T1000 (cell line): ENCODE results near the gene MET.
"Not testable (repeated sequence)": the region's sequence is repeated elsewhere in the genome, so short reads cannot be mapped to it uniquely, and the experiment has no call there.

Experiments
- DNase-seq: peaks from one replicate; lab custom pipeline; 2025; ENCODE audit warnings: mixed read lengths; lab: John Stamatoyannopoulos, UW

MET gene

GRCh38 chr7:116753130-116753529 lies 81.1 kb downstream of the MET start:
- DNase-seq: no peak

DNA sequence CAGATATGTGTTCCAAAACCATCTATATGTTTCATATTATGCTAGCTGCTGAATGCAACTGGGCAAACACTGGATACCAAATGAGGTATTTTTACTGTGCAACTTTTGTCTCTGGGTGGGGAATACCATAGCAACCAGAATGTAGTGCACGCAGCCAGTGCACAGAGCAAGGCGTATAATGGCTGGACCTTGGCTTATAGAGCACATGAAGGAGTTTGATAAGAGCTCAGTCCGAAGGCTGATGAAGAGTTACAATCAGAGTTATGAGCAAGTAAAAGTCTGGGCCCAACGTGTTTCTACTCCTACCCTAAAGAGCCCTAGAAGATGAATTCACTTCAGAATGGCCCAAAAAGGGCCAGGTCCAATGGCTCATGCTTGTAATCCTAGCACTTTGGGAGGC lies 82.2 kb downstream of the MET start:
- no peak for DNase-seq

DNA sequence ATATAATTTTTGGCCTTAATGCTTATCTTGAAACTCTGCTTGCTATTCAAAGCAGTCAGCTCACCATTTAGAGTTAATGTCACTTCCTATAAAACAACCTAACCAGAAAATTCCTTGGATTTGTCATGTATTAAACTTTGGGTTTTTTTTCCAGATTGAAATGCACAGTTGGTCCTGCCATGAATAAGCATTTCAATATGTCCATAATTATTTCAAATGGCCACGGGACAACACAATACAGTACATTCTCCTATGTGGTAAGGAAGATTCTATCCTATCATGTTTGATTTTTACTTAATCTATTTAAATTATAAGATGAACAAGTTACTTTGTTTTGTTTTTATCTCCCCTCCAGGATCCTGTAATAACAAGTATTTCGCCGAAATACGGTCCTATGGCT lies 85.3 kb downstream of the MET start:
- DNase-seq: no peak

GRCh38 chr7:116759642-116760041 lies 87.6 kb downstream of the MET start:
- not testable (repeated sequence) for DNase-seq

DNA sequence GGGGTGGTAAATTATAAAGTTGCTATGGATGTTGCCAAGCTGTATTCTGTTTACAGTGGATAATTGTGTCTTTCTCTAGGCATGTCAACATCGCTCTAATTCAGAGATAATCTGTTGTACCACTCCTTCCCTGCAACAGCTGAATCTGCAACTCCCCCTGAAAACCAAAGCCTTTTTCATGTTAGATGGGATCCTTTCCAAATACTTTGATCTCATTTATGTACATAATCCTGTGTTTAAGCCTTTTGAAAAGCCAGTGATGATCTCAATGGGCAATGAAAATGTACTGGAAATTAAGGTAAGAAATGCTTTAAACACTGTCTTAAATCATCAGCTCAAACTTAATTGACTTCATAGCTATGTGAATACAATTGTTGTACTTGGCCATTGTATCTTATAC lies 91.0 kb downstream of the MET start:
- DNase-seq: no peak

GRCh38 chr7:116763647-116764046 lies 91.7 kb downstream of the MET start:
- no peak for DNase-seq

- no peak for DNase-seq
Observed at GRCh38 chr7:116766881-116767280, 94.9 kb downstream of the MET start.

DNA sequence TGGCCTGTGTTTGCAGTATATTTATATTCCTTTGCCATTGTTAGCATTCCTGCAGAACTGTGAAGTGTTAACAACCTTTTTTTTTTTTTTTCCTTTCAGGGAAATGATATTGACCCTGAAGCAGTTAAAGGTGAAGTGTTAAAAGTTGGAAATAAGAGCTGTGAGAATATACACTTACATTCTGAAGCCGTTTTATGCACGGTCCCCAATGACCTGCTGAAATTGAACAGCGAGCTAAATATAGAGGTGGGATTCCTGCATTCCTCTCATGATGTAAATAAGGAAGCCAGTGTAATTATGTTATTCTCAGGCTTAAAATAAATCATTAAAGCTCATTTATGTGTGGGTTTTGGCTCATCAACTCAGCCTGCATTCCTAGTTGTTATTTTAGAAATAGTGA lies 97.5 kb downstream of the MET start:
- DNase-seq: no peak

DNA sequence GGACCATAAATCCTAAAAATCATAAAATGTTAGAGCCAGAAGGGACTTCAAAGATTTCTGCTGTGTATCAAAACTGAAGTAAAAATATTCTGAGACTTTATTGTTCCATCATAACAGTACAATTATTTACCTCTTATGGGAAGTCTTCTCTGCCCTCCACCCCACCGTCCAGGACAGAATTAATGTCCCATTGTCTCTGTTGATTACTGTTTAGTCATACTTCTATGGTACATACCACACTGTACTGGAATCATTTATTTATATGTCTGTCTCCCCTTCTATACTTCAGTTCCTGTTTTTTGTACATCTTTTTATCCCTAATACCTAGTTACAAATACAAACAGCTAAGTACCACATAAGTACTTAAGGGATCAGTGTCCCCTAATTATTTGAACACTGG lies 98.9 kb downstream of the MET start:
- DNase-seq: no peak

GRCh38 chr7:116771640-116772039 lies 99.6 kb downstream of the MET start:
- DNase-seq: no peak

DNA sequence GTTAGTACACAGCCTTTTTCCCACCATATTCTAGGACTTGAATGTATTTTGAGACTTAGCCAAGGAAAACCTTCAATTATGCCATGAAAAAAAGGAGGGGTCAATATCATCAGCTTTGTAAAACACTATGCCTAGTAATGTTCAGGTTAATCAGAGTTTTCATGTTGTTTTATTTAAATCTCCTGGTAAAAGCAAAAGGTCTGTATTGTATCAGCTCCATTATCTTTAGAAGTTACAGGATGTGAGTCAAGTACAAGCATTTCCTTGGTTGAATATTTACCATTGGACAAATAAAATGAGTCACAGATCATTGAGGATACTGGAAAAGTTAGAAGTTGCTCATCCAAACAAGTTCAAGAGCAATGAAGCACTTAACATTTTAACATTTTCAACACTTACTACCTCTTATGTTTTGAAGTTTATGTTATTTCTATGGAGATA lies 100.4 kb downstream of the MET start:
- no peak for DNase-seq

GRCh38 chr7:116772926-116773749 lies 101.1 kb downstream of the MET start:
- no peak for DNase-seq

DNA sequence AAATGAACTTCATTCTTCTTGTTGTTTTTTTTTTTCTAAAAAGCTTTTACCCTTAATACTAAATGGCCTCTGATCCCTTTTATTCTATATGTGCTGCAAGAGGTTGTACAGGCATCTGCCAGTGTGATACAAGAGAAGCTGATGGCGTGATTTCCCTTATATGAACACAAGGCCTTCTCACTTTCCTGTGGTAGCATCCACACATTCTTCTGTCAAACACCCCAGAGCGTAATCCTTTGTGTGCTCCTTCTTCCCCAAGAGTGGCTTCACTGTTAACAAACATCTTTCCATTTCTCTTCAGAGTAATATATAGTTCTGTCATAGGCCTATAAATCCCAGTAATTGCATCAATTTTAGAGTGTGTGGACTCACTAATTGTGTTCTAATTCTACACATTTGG lies 104.0 kb downstream of the MET start:
- no peak for DNase-seq

DNA sequence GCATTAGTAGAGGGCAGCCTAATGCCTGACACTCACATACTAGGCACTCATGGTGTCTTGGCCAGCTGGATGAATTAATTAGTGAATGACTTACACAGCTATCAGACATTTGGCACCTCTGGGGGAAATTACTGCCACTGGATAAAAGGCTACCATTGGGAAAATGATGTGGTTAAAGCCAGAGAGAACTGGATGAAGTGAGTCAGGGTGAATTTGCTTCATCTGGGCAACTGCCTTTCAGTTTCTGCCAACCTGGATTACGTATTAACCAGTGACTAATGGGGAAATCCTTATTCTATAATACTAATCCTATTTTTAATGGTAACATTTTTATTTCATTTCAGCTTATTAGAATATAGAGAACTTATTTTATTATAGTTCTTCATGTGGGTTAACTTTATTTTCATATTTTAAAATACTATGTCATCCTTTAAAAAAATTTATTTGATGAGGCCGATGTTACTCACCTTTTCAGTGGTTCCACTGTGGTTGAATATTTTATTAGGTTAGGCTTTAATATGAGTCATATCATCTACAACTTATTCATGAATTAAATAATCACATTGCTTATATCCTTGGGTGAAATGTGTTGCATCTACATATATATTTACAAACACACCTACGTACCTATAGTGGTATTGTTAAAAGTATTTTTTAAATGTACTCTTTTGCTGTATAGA lies 104.8 kb downstream of the MET start:
- DNase-seq: no peak

- no peak for DNase-seq
Observed at GRCh38 chr7:116777651-116778281, 105.8 kb downstream of the MET start.

GRCh38 chr7:116779216-116779615 lies 107.2 kb downstream of the MET start:
- no peak for DNase-seq

GRCh38 chr7:116779931-116780330 lies 107.9 kb downstream of the MET start:
- no peak for DNase-seq

- DNase-seq: no peak
Observed at GRCh38 chr7:116780521-116780920, 108.5 kb downstream of the MET start.

DNA sequence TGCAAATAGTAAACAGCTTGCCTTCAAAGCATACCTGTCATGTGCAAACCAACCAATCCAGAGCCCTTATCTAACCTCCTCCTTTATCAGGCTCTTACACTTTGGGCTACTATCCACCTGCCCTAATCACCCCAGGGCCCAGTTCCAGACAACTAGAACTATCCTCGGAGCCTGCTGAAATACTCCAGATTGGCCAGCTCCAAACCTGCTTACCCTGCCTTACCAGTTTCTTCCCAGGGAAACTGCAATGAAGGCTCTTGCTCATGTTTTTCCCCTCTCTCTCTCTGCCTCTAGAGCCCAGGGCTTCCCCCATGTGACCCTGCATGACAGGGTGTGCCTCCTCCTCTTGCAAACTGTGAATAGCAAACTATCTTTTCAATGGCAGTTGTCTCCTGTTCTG lies 109.0 kb downstream of the MET start:
- no peak for DNase-seq

- DNase-seq: no peak
Observed at GRCh38 chr7:116781584-116781983, 109.6 kb downstream of the MET start.

DNA sequence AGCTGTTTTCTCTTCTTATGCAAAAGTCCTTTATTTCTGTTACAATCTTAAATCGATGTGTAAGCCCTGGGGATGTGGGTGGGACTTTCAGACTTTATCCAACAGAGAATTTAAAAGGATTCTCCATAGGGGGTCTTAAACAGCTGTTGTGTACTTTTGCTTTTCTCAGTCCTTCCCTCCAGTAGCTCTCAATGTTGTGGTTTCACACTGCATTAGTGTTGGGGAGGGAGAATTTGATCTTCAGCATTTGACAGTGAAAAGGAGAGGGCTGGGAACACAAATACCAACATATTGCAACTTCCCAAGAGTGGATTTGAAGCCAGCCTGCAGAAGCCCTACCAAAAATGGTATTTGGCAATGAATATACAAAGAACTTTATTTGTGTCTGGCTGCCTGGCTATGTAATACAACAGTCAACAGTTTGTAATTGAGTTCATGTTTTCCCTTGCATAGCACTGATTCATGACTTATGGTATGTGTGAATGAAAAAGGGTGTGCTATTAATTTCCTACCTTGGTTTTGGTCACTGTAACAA lies 110.2 kb downstream of the MET start:
- no peak for DNase-seq

DNA sequence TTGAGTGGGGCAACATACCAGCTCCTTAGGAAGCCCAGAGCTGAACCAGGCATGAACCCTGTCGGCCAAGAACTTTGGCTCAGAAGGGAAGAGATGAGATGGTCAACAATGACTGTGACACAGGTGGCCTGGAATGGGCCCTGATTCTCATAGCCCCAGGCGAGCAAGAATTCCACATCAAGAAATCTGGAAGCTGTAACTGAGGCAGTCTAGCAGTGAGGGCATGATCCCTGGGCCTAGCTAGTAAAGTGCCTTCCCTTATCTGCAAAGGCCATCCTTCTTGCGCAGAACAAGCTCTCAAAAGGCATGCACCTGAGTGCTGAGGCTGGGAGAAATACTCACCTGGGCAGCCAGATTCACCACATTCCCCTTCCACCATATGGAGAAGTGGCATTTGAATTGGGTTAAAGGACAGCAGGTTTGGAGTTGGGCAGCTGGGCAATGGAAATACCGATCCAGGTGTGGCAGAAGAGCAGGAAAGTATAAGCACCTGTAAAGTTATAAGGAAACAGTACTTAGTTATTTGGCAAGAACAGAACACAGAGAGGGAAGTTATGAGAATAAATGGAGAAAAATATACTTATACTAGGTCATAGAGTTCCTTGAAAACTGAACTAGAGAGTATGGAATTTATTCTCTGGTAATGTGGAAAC lies 111.8 kb downstream of the MET start:
- DNase-seq: no peak
